GM19328 (cell line): ENCODE data around the gene NDUFA8.

Source experiments
- ATAC-seq: cut with Tn5 transposase; IDR thresholded peaks from one replicate; pipeline ENCODE4 v1.9.1; 2021; ENCODE audit warnings: mild to moderate bottlenecking, moderate library complexity; ENCODE audit not compliant: unreplicated experiment

The NDUFA8 gene

DNA sequence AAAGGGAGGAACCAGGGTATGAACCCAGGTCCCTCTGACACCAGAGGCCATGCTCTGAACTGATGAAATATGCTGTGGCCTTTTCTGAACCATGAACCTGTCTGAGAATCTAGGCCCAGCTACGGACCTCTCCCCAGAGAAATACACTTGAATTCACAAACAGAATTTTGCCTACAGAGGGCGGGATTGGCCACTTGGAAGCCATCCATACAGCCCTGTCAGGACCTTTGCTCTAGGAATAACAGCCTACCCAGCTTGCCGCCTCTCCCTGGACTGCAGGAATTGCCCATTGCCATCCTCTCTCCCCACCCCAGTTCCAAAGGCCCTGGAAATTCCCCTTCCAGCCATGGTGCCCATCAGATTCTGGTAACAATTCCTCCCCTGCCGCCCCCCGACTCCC, 26.7 kb upstream of the NDUFA8 start:
- no peak for ATAC-seq

DNA sequence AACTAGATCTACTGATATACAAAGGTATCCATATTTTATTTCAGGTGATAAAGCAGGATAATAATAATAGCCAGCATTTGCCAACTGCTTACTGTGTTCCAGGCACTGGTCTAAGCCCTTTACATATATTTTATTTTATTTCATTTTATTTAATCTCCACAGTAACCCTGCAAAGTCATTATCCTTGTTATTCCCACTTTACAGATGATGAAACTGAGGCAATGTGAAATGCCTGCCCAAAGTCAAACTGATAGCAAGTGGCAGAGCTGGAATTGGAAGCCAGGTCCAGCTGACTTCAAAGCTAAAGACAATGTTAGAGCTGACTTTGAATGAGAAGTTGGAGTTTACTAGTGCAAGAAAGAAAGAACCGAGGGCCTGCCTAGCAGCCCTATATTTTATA, 25.0 kb upstream of the NDUFA8 start:
- no peak for ATAC-seq

DNA sequence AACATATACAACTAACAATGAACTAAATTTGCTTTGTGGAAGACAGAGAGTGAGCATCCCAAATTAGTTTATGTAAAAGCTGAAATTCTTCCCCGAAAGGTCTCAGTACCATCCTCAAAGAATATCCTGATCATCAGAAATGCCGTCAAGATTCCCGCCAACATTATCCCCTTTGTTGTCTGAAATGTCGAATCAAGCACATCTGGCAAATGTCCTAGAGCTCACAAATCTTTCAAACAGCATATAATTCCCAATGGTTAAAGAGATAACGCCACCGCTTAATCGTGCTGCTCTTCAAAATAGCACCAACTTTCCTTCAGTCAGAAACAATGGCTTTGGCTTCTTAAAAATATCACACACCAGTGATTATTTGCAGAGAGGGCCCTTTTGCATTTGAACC, 23.9 kb upstream of the NDUFA8 start:
- ATAC-seq, result no peak

DNA sequence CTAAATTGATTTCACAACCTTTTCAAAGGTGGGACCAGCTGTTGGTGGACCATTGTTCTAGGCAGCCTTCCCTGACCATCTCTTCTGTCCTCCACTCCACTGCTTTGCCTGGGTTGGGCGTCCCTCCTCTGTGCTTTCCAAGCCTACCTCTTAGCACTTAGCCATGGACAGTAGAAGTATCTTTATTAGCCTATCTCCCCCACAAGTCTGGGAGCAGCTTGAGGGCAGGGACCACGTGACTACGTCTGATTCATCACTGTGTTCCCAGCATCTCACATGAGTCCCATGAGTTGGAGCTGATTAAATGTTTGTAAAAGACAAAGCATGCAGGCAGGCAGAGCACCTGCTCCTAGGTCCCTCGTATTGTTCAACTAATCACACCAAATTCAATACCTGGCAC, 21.1 kb upstream of the NDUFA8 start:
- ATAC-seq, result no peak

DNA sequence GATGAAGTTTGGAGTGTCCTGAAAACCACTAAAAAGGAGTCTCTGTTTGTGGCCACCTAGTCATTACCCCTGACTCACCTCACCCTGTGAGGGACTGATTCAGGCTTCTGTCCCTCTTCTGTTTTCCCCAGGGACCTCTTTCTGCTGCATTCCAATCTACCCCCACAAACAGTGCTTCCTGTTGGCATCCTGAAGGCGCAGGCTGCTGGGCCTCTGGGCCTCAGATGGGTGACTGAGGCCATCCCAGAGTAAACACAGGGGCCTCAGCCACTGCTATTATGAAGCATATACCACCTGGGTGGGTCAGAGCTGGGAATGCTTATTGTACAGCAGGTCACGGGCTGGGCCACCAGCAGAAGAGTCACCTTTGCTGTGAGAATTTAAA, 20.1 kb upstream of the NDUFA8 start:
- no peak for ATAC-seq

DNA sequence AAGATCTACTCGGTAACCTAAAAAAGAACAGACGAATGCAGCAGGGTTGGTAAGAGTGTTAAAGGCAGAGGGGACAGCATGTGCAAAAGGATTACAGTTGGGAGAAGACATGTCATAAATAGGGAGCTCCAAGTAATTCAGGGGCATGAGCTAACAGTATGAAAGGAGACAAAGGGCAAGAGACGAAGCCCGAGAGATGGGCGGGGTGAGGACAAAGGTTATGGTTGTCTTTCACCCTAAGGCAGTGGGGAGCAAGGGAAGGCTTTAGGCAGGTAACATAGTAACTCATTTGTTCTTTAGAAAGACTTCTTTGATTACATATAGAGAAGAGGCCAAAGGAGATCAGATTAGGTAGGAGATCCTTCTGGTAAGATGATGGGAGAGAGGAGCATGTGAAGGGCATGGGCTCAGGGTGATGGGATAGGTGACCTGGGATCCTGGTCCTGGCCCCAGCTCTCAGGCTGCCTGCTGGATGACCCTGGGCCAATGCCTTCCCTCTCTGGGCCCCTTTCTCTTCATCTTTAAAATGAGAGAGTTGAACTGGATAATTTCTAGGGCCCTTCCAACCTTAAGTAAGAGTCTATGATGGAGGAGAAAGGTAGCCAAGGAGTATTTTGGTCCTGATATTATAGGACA, 19.6 kb upstream of the NDUFA8 start:
- ATAC-seq, result no peak

DNA sequence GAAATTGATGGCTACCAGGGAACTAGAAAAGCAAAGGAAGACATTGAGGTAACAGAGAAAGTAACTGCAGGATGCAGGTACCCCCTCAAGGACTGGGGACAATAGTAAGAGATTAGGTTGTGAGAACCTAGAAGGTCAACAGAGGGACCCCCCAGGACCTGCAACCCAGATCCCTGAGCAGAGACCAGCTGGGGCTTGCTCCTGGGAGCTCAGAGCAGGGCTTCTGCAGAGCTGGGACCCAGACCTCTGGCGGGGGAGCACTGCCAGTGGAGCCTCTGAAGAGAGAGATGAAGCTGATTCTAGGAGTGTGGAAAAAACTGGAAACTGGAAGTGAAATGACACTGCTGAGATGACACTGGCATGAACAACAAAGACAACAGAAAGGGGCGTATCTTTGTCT, 17.3 kb upstream of the NDUFA8 start:
- no peak for ATAC-seq

DNA sequence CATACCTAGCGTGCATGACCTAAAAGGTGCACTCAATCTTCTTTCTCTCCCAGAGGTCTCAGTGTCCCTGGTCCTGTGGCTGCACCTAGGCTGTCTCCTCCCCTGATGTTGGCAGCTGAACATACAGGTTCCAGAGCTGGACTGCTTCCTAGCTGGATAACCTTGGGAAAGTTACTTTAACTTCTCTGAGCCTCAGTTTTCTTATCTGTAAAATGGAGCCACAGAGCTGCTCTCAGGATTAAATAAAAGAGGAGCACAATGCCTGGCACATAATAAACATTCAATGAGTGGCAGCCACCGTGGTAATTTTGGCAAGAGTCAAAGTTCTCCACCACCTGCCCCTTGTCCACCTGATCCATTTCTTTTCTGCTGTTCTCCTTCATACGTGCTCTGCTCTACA, 14.1 kb upstream of the NDUFA8 start:
- no peak for ATAC-seq

DNA sequence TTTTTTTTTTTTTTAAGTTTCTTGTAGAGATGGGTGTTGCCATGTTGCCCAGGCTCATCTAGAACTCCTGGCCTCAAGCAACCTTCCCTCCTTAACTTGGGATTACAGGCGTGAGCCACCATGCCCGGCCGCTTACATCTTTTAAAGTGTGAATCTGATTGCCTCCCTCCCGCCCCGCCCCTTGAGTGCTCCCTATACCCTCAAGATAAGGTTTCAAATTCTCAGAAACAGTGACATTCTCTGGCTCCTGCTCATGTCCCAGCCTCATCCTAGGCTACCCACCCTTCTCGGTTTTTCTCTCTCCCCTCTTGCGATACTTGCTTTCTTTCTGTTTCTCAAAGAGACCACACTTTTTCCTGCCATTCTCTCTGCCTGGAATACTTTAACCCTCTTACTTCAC, 12.6 kb upstream of the NDUFA8 start:
- ATAC-seq, result no peak

DNA sequence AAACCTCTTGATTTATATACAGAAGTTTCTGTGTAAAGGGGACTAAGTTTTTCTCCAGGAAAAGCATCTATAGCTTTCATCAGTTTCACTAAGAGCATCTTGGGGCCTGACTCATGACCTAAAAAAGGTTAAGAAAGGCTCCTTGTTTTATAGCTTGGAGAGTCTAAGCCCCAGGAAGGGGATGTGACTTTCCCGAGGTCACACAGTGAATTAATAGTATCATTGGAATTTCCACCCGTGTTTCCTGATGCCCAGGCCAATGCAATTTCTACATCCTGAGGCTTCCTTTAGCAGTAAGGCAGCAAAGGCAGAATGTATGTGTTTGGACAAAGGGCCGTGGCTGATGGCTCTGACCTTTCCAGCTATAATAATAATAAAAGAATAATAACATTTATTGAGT, 8.8 kb upstream of the NDUFA8 start:
- no peak for ATAC-seq

DNA sequence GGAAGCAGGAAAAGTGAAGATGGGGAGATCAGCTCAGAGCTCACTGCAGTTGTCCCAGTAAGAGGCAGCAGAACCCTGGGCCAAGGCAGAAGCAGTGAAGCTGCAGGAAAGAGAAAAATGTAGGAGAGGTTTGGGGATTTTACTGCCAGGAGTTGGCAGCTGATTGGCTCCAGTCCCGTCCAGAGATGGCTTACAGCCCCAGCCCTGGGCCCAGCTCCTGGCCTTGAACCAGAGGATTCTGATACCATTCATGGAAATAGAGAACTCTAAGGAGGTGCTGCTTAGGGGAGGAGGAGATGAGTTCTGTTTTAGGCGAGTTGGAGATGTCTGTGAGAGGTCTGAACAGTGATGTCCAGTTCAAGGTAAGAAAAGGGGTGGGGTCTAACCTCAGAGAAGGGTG, 4.7 kb upstream of the NDUFA8 start:
- ATAC-seq, result no peak

DNA sequence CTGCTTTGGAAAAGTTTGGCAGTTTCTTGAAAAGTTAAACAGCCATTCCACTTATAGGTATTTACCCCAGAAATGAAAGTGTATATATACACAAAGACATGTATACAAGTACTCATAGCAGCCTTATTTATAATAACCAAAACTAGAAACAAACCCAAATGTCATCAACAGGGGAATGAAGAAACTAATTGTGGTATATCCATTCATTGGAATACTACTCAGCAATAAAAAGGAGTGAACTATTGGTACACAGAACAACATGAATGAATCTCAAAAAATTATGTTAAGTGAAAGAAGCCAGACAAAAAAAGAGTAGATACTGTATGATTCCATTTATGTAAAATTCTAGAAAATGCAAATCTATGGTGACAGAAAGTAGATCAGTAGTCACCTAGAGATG, 2.8 kb upstream of the NDUFA8 start:
- ATAC-seq, result no peak

DNA sequence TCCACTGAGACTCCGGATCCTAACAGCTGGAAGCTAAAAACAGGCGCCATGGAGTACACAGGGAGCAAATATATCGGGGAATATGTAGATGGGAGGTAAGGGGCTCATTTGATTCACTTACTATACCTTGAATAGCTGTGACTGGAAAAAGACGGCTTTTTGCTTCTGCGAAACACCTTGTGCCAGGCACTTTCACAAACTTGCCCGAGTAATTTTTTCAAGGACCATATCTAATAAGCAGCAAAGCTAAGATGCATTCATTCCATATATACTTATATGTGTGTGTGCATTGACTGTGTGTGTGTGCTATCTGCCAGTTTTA, 307 bp upstream of the NDUFA8 start:
- no peak for ATAC-seq

DNA sequence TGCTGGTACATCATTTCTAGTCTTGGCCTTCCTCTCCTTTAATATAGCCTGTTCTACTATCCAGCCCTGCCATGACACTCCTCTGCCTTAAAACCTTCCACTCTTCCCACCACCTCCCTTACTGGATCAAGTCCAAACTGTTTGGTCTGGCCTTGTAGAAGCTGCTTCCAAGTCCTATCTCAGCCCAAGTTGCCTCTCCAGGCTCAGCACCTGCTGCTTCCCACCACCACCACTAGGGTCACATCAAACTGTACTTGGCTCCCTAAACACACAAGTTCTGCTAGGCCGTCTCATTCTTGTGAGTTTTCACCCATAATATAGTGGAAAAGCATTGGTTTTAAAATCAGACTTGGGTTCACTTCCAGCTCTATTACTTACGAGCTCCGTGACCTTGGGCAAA, 1.4 kb downstream of the NDUFA8 start:
- no peak for ATAC-seq

DNA sequence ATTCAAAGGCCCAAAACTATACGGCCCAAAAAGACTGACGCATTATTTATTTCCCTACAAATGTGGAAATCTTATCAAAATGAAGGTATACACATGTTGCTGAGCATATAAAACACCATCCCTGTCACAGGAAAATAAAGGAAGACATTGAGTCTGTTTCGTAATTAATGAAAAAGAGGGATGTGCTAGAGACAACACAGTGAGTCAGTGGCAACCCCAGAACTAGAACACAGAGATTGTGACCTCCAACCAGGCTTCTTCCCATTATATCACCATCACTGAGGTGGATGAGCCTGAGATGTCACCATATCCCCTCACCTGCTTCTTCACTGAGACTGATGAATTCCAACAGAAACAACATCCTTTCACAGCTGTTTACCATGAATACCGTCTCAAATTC, 3.8 kb downstream of the NDUFA8 start:
- ATAC-seq, result no peak

DNA sequence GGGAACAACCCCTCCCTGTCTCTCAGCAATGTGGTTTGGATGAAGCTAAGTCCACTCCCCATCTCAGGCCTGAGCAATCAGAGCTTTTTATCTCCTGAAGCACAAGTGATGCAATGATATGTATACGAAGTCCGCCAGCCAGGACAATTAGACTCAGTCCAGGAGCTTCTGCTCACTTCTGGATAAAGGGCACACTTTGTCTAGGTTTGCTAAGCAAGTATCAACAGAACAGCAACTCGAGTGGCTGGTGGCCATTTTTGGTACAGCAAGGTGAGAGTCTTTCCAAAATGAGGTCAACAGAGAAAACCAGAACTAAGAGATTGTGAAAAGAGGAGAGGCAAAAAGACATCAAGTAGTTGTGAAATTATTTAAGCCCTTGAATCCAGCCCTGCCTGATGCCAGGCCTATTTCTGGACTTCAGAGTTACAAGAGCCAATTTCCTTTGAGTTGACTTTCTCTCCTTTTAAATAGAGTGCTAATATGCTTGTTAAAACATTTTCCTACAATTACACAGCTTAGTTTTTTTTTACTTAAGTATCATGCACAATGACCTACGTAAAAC, 8.2 kb downstream of the NDUFA8 start:
- ATAC-seq, result no peak

DNA sequence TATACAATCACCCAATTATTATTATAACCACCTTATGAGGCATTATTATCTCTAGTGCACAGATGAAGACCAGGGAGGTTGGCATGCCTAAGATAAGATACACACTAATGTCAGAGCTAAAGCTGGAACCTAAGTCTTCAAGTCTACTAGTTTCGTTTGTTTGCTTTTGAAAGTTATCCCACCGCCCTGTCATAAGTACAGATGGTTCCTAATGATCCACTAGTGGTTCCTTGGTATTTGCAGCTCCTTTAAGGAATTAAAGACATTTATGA, 14.1 kb downstream of the NDUFA8 start:
- ATAC-seq, result no peak

DNA sequence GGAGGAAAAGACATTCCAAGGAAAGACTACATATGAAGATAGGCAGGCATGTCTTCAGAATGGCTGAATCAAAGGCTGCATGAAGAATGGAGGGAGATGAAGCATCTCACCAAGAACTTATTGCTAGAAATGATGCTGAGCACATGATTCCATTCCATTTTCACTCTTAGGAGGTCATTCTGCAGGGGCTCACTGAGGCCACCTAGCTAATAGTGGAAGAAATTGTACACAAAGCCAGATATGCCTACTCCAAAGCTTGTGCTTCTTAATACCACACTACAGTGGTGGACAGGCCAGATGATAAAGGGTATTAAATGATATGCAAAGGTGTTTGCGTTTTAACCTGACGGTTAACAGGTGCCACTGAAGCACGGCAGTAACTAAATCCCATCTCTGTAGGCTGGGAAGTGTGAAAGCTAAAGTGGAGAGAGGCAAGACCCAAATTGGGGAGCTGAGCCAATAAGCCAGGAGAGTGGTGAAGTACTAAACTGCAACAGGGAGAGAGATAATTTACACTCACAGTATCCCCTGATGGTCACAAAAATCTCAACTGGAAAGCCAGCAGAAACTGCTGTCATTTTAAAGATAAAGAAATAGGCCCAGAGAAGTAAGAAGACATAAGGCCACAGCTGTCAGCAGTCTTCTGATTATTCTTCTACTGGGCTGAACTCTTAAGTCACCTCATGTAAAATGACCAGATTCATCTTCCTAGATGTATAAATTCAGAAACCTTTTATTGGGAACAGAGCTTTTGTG, 14.6 kb downstream of the NDUFA8 start:
- no peak for ATAC-seq

DNA sequence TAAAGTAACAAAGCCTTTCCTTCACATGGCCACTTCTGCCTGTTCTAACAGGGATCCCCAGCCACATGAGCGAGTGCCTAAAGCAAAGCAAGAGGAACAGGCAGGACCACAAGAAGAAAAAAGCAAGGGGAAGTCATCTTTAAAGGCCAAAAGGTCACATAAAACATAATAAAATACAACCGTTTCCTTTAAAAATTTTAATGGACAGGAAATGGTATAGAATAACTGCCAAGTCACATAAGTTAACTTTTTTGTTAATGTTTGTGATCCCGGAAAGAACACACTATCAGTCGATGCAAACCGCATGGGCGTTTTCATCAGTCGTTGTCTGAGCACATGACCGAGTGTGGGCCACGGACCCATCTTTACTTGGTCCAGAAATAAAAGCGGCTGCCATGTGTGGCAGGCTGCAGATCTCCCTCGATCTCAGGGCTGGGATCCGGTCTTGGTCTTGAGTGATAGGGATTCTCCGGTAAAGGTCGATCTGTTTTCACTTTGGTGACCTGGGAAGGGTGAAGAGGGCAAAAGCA, 15.6 kb downstream of the NDUFA8 start:
- ATAC-seq, result no peak

DNA sequence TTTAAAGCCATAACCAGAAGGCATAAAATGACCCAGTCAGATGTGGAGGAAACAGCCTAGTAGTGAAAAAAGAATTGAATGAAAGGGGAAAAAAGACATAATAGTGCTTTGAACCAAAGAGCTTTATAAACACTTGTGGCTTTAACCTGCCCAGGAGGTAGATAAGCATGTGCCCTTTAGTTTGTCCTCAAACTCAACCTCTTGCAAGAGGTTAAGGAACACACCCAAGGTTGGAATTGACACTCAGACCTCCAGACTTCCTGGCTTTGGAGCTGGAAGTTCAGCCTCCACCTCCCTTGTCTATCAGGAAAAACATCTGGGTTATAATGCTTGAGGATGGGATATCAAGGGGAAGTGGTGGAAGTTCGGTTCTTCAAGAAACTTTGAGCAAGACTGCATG, 16.3 kb downstream of the NDUFA8 start:
- no peak for ATAC-seq

DNA sequence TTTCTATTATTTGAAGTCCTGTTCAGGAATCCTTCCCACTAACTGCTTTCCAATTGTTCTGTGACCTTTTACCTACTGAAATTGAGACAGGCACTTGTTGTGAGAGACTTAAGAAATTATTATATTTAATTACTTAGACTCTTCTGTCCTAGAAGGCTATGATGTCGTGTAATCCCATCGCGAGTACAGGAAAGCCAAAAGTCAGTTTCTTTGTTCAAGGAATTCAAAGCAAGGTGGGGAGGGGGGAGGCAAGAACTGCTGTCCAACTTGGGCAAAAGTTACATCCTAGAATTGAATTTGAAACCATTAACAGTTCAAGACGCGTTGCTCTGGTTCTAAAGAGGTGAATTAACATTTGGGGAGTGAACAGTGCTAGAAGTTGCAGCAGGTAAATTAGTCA, 17.9 kb downstream of the NDUFA8 start:
- no peak for ATAC-seq

DNA sequence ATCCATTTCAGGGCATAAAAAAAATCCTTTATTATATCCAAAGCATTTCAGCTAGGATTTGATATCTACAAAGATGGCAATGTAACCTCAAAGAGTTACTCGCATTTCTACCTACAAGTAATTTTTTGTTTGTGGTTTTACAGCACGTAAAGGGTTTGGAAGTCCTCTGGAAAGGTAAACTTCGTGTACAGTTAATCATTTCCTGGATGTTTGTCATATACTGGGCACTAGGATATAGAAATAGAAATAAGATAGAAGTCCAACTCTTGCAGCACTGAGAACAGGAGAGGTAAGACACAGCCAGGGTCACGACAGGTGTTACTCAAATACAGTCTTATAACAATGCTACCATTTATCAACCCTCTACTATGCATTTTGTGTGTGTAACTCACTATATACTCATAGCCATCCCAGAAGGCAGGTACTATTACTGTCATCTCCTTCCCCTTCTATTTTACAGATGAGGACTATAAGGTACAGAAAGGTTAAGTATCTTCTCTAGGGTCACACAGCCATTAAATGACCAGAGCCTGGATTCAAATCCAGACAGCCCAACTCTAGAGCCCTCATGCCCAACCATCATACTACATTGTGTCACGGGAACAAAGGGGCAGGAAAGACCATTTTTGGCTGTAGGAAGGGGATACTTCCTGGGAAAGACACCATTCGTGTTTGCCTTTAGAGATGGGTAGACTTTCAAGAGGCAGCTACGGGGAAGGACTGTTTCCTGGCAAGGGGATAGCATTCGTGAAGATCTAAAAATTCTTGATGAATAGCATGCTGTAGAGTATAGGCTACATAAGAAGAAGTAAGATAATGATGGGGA, 19.0 kb downstream of the NDUFA8 start:
- ATAC-seq, result no peak
